KOPT-K1 (cell line): ENCODE data around the gene KCTD18.

Experiments used
- H3K27ac ChIP-seq: fragments of 200-600 bp; sonication (generic); 2 replicates; pipeline ENCODE4 v1.5.1; 2016; ENCODE audit warnings: antibody characterized with exemption, mild to moderate bottlenecking, low read depth, low read length; ENCODE audit not compliant: poor library complexity, severe bottlenecking
- H3K36me3 ChIP-seq: fragments of 200-600 bp; sonication (generic); 2 replicates; pipeline ENCODE4 v1.5.1; 2017; ENCODE audit warnings: antibody characterized with exemption, mild to moderate bottlenecking, low read length, moderate library complexity; ENCODE audit not compliant: insufficient read depth
- H3K9me3 ChIP-seq: fragments of 200-600 bp; sonication (generic); 2 replicates; pipeline ENCODE4 v1.5.1; 2017; ENCODE audit warnings: antibody characterized with exemption, low read length, mild to moderate bottlenecking; ENCODE audit not compliant: insufficient read depth, poor library complexity, severe bottlenecking

Gene KCTD18

GRCh38 chr2:200502196-200502595 is 7.7 kb downstream of the KCTD18 start:
- no peaks in the 10 kb centered on the region for H3K9me3 ChIP-seq
- no peak overlapping the region for H3K27ac ChIP-seq
- H3K36me3 ChIP-seq: peaks cover 45% of the 10 kb centered on the region

GRCh38 chr2:200498402-200499162 is 11.3 kb downstream of the KCTD18 start:
- Histone ChIP-seq H3K9me3 (no peaks in the 10 kb centered on the region), H3K36me3 (peaks cover 59% of the 10 kb centered on the region), H3K27ac (no peak overlapping the region)

GRCh38 chr2:200496696-200497095 is 13.2 kb downstream of the KCTD18 start:
- H3K9me3 ChIP-seq: no peaks in the 10 kb centered on the region
- H3K27ac ChIP-seq: no peak overlapping the region
- H3K36me3 ChIP-seq: peaks cover 63% of the 10 kb centered on the region

GRCh38 chr2:200494048-200494447 is 15.8 kb downstream of the KCTD18 start:
- H3K36me3 ChIP-seq: peaks cover 88% of the 10 kb centered on the region

GRCh38 chr2:200492656-200493055 is 17.2 kb downstream of the KCTD18 start:
- H3K27ac ChIP-seq: no peak overlapping the region
- peaks cover 76% of the 10 kb centered on the region for H3K36me3 ChIP-seq
- no peaks in the 10 kb centered on the region for H3K9me3 ChIP-seq

More at GRCh38 chr2:200494048-200494447, 15.8 kb downstream of the KCTD18 start:
- H3K9me3 ChIP-seq: no peaks in the 10 kb centered on the region
- H3K27ac ChIP-seq: no peak overlapping the region

GRCh38 chr2:200490001-200490400 is 19.9 kb downstream of the KCTD18 start:
- Histone ChIP-seq H3K36me3 (peaks cover 56% of the 10 kb centered on the region), H3K27ac (no peak overlapping the region), H3K9me3 (no peaks in the 10 kb centered on the region)

GRCh38 chr2:200488169-200488568 is 21.7 kb downstream of the KCTD18 start:
- Histone ChIP-seq H3K27ac (no peak overlapping the region), H3K9me3 (no peaks in the 10 kb centered on the region)

GRCh38 chr2:200486529-200486928 is 23.3 kb downstream of the KCTD18 start:
- Histone ChIP-seq H3K36me3 (peaks cover 23% of the 10 kb centered on the region), H3K9me3 (no peaks in the 10 kb centered on the region), H3K27ac (no peak overlapping the region)

More at GRCh38 chr2:200488169-200488568, 21.7 kb downstream of the KCTD18 start:
- peaks cover 39% of the 10 kb centered on the region for H3K36me3 ChIP-seq

- H3K9me3 ChIP-seq: no peaks in the 10 kb centered on the region
Observed at GRCh38 chr2:200484934-200485333, 24.9 kb downstream of the KCTD18 start.

GRCh38 chr2:200483729-200484198 is 26.1 kb downstream of the KCTD18 start:
- no peaks in the 10 kb centered on the region for H3K36me3 ChIP-seq
- H3K27ac ChIP-seq: no peak overlapping the region

More at GRCh38 chr2:200484934-200485333, 24.9 kb downstream of the KCTD18 start:
- peaks cover 7% of the 10 kb centered on the region for H3K36me3 ChIP-seq
- H3K27ac ChIP-seq: no peak overlapping the region

GRCh38 chr2:200482194-200482593 is 27.7 kb downstream of the KCTD18 start:
- H3K36me3 ChIP-seq: no peaks in the 10 kb centered on the region
- no peak overlapping the region for H3K27ac ChIP-seq
- H3K9me3 ChIP-seq: no peaks in the 10 kb centered on the region

More at GRCh38 chr2:200483729-200484198, 26.1 kb downstream of the KCTD18 start:
- H3K9me3 ChIP-seq: no peaks in the 10 kb centered on the region

- Histone ChIP-seq H3K9me3 (no peaks in the 10 kb centered on the region), H3K36me3 (no peaks in the 10 kb centered on the region), H3K27ac (no peak overlapping the region)
Observed at GRCh38 chr2:200479692-200480265, 30.1 kb downstream of the KCTD18 start.

GRCh38 chr2:200477667-200478131 is 32.2 kb downstream of the KCTD18 start:
- H3K36me3 ChIP-seq: no peaks in the 10 kb centered on the region
- no peaks in the 10 kb centered on the region for H3K9me3 ChIP-seq
- no peak overlapping the region for H3K27ac ChIP-seq

- H3K9me3 ChIP-seq: no peaks in the 10 kb centered on the region
- H3K27ac ChIP-seq: no peak overlapping the region
- H3K36me3 ChIP-seq: no peaks in the 10 kb centered on the region
Observed at GRCh38 chr2:200476836-200477235, 33.0 kb downstream of the KCTD18 start.

GRCh38 chr2:200475795-200476194 is 34.1 kb downstream of the KCTD18 start:
- H3K27ac ChIP-seq: no peak overlapping the region
- no peaks in the 10 kb centered on the region for H3K9me3 ChIP-seq
- H3K36me3 ChIP-seq: no peaks in the 10 kb centered on the region
